ENCODE data around the gene USF1.

USF1 gene

DNA sequence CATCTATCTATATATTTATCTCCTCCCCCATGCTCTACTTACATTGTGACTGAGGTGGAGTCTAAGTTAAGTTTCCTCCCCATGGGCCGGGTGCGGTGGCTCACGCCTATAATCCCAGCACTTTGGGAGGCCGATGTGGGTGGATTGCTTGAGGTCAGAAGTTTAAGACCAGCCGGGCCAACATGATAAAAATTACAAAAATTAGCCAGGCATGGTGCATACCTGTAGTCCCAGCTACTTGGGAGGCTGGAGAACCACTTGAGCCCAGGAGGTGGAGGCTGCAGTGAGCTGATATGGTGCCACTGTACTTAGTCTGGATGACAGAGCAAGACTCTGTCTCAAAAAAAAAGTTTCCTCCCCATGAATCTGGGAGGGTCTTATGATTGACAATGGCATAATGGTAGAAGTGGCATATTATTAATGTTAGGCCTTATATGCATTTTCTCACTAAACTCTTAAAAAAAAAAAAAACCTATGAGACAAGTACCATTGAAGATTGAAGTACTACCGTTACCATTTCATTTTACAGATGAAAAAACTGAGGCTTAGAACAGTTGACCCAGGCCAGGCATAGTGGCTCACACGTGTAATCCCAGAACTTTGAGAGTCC lies 36.1 kb downstream of the USF1 start:
- H3K27me3 ChIP-seq (replicated peaks; ENCODE audit: control insufficient read depth, insufficient read depth, low read length, poor library complexity, severe bottlenecking) = no peaks in the 10 kb centered on the region
- H3K9me3 ChIP-seq (ENCODE audit: control insufficient read depth, low read length) = no peaks in the 10 kb centered on the region
- H3K4me3 ChIP-seq (ENCODE audit: insufficient read depth, low read depth, low read length, poor library complexity, severe bottlenecking) = no peak overlapping the region
- H3K36me3 ChIP-seq (ENCODE audit: control insufficient read depth, insufficient read depth, low read length) = no peaks in the 10 kb centered on the region
- peaks cover 21% of the 10 kb centered on the region for H3K4me1 ChIP-seq (ENCODE audit: control insufficient read depth, insufficient read depth, low read length, poor library complexity, severe bottlenecking)
- no peak overlapping the region for H3K27ac ChIP-seq (ENCODE audit: insufficient read depth, low read length, poor library complexity, severe bottlenecking)
- no peak for DNase-seq

- Histone ChIP-seq H3K27ac (ENCODE audit: insufficient read depth, low read length, poor library complexity, severe bottlenecking) (no peak overlapping the region), H3K36me3 (ENCODE audit: control insufficient read depth, insufficient read depth, low read length) (no peaks in the 10 kb centered on the region), H3K4me3 (ENCODE audit: insufficient read depth, low read depth, low read length, poor library complexity, severe bottlenecking) (no peak overlapping the region), H3K9me3 (ENCODE audit: control insufficient read depth, low read length) (no peaks in the 10 kb centered on the region), H3K27me3 (replicated peaks; ENCODE audit: control insufficient read depth, insufficient read depth, low read length, poor library complexity, severe bottlenecking) (no peaks in the 10 kb centered on the region), H3K4me1 (ENCODE audit: control insufficient read depth, insufficient read depth, low read length, poor library complexity, severe bottlenecking) (peaks cover 18% of the 10 kb centered on the region)
- DNase-seq = no peak
These were observed 36.8 kb downstream of the USF1 start for GRCh38 chr1:161008869-161009510.

- Histone ChIP-seq H3K4me1 (ENCODE audit: control insufficient read depth, insufficient read depth, low read length, poor library complexity, severe bottlenecking) (peaks cover 4% of the 10 kb centered on the region), H3K36me3 (ENCODE audit: control insufficient read depth, insufficient read depth, low read length) (no peaks in the 10 kb centered on the region)
- DNase-seq = no peak
These were observed 38.4 kb downstream of the USF1 start for GRCh38 chr1:161007369-161007768.

DNA sequence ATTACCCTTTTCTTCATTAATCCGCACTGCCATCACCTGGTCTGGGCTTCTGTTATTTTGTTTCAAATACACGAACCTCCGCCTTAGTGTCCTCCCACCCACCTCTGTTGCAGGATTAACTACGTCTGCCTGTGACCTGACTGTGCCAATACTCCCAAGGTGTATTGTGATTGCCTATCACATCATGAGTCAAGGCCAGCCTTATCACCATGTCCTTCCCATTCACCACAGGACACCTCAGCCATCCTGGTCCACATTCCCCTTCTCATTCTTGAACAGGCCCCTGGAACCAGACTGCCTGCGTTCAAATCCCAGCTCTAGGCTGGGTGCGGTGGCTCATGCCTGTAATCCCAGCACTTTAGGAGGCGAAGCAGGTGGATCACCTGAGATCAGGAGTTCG lies 39.2 kb downstream of the USF1 start:
- no peak for DNase-seq
- Histone ChIP-seq H3K4me1 (ENCODE audit: control insufficient read depth, insufficient read depth, low read length, poor library complexity, severe bottlenecking) (no peaks in the 10 kb centered on the region), H3K27ac (ENCODE audit: insufficient read depth, low read length, poor library complexity, severe bottlenecking) (no peak overlapping the region), H3K9me3 (ENCODE audit: control insufficient read depth, low read length) (no peaks in the 10 kb centered on the region), H3K36me3 (ENCODE audit: control insufficient read depth, insufficient read depth, low read length) (no peaks in the 10 kb centered on the region), H3K27me3 (replicated peaks; ENCODE audit: control insufficient read depth, insufficient read depth, low read length, poor library complexity, severe bottlenecking) (no peaks in the 10 kb centered on the region), H3K4me3 (ENCODE audit: insufficient read depth, low read depth, low read length, poor library complexity, severe bottlenecking) (no peak overlapping the region)

More at GRCh38 chr1:161007369-161007768, 38.4 kb downstream of the USF1 start:
- Histone ChIP-seq H3K4me3 (ENCODE audit: insufficient read depth, low read depth, low read length, poor library complexity, severe bottlenecking) (no peak overlapping the region), H3K9me3 (ENCODE audit: control insufficient read depth, low read length) (no peaks in the 10 kb centered on the region), H3K27ac (ENCODE audit: insufficient read depth, low read length, poor library complexity, severe bottlenecking) (no peak overlapping the region), H3K27me3 (replicated peaks; ENCODE audit: control insufficient read depth, insufficient read depth, low read length, poor library complexity, severe bottlenecking) (no peaks in the 10 kb centered on the region)

DNA sequence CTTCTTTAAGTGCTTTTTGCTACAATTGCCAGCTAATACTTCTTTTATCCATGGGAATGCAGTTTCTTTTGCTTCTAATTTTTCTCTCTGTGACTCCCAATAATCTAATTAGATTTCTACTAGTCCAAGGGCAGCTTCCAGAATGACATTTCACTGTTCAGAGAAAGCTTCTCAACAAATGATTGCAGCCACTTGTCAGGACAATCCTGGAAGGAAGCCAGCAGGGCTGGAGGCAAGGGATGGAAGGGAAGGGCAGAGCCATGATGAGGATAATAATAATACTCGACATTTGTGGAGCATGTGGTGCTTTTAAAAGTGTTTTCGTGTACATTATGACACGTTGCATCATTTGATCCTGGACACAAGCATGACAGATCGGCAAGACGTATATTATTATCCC lies 44.3 kb downstream of the USF1 start:
- Histone ChIP-seq H3K27ac (ENCODE audit: insufficient read depth, low read length, poor library complexity, severe bottlenecking) (no peak overlapping the region), H3K4me1 (ENCODE audit: control insufficient read depth, insufficient read depth, low read length, poor library complexity, severe bottlenecking) (peaks cover 5% of the 10 kb centered on the region), H3K4me3 (ENCODE audit: insufficient read depth, low read depth, low read length, poor library complexity, severe bottlenecking) (no peak overlapping the region), H3K9me3 (ENCODE audit: control insufficient read depth, low read length) (no peaks in the 10 kb centered on the region), H3K36me3 (ENCODE audit: control insufficient read depth, insufficient read depth, low read length) (peaks cover 26% of the 10 kb centered on the region), H3K27me3 (replicated peaks; ENCODE audit: control insufficient read depth, insufficient read depth, low read length, poor library complexity, severe bottlenecking) (no peaks in the 10 kb centered on the region)
- DNase-seq = no peak

DNA sequence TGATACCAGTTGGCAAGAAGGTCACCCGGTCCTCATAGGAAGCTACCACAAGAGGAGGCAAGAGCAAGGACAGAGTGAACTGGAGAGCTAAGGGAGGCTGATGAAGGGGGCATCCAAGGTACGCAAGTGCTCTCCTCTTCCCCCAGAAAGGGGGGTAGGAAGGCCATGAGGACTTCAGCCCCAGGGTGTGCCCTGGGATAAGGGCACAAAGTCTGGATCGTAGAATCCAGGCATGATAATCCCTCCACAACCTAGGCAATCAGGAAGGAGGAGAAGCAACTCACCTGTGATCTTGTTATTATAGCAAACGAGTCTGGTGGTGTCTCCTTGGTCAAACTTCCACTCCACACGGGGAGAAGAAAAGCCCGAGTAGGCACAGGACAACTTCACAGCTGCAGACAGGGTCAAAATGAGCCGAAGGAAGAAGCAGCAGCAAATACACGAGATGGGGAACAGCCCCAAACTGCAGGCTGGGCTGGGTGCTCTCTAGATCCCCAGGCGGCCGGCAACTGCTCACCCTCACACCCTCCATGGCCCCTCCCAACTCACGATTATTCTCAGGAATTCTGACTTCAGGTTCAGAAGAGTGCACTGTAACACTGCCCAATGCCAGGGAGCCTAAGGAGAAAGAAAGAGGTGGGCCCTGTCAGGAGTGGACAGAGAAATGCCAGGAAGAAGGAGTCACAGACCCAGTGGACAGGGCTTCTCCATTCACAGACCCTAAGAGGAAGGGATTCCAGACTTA lies 44.9 kb downstream of the USF1 start:
- Histone ChIP-seq H3K4me1 (ENCODE audit: control insufficient read depth, insufficient read depth, low read length, poor library complexity, severe bottlenecking) (peaks cover 5% of the 10 kb centered on the region), H3K4me3 (ENCODE audit: insufficient read depth, low read depth, low read length, poor library complexity, severe bottlenecking) (no peak overlapping the region), H3K9me3 (ENCODE audit: control insufficient read depth, low read length) (no peaks in the 10 kb centered on the region), H3K27ac (ENCODE audit: insufficient read depth, low read length, poor library complexity, severe bottlenecking) (no peak overlapping the region), H3K27me3 (replicated peaks; ENCODE audit: control insufficient read depth, insufficient read depth, low read length, poor library complexity, severe bottlenecking) (no peaks in the 10 kb centered on the region), H3K36me3 (ENCODE audit: control insufficient read depth, insufficient read depth, low read length) (peaks cover 26% of the 10 kb centered on the region)
- no peak for DNase-seq

GRCh38 chr1:160999376-160999775 lies 46.4 kb downstream of the USF1 start:
- peaks cover 26% of the 10 kb centered on the region for H3K36me3 ChIP-seq (ENCODE audit: control insufficient read depth, insufficient read depth, low read length)
- H3K4me1 ChIP-seq (ENCODE audit: control insufficient read depth, insufficient read depth, low read length, poor library complexity, severe bottlenecking) = peaks cover 5% of the 10 kb centered on the region
- no peaks in the 10 kb centered on the region for H3K27me3 ChIP-seq (replicated peaks; ENCODE audit: control insufficient read depth, insufficient read depth, low read length, poor library complexity, severe bottlenecking)
- no peak for DNase-seq
- H3K9me3 ChIP-seq (ENCODE audit: control insufficient read depth, low read length) = no peaks in the 10 kb centered on the region
- H3K27ac ChIP-seq (ENCODE audit: insufficient read depth, low read length, poor library complexity, severe bottlenecking) = no peak overlapping the region
- no peak overlapping the region for H3K4me3 ChIP-seq (ENCODE audit: insufficient read depth, low read depth, low read length, poor library complexity, severe bottlenecking)

- Histone ChIP-seq H3K36me3 (ENCODE audit: control insufficient read depth, insufficient read depth, low read length) (peaks cover 26% of the 10 kb centered on the region), H3K4me3 (ENCODE audit: insufficient read depth, low read depth, low read length, poor library complexity, severe bottlenecking) (no peak overlapping the region), H3K27ac (ENCODE audit: insufficient read depth, low read length, poor library complexity, severe bottlenecking) (no peak overlapping the region), H3K9me3 (ENCODE audit: control insufficient read depth, low read length) (no peaks in the 10 kb centered on the region), H3K27me3 (replicated peaks; ENCODE audit: control insufficient read depth, insufficient read depth, low read length, poor library complexity, severe bottlenecking) (no peaks in the 10 kb centered on the region), H3K4me1 (ENCODE audit: control insufficient read depth, insufficient read depth, low read length, poor library complexity, severe bottlenecking) (peaks cover 5% of the 10 kb centered on the region)
- peak in 1 of 3 donors; percentile 23 for DNase-seq
These were observed 48.3 kb downstream of the USF1 start for GRCh38 chr1:160997323-160998038.

- H3K27me3 ChIP-seq (replicated peaks; ENCODE audit: control insufficient read depth, insufficient read depth, low read length, poor library complexity, severe bottlenecking) = no peaks in the 10 kb centered on the region
These were observed 49.6 kb downstream of the USF1 start for GRCh38 chr1:160996178-160996577.

More at GRCh38 chr1:160996178-160996577, 49.6 kb downstream of the USF1 start:
- Histone ChIP-seq H3K4me1 (ENCODE audit: control insufficient read depth, insufficient read depth, low read length, poor library complexity, severe bottlenecking) (peaks cover 5% of the 10 kb centered on the region), H3K27ac (ENCODE audit: insufficient read depth, low read length, poor library complexity, severe bottlenecking) (no peak overlapping the region), H3K36me3 (ENCODE audit: control insufficient read depth, insufficient read depth, low read length) (peaks cover 26% of the 10 kb centered on the region), H3K4me3 (ENCODE audit: insufficient read depth, low read depth, low read length, poor library complexity, severe bottlenecking) (no peak overlapping the region), H3K9me3 (ENCODE audit: control insufficient read depth, low read length) (no peaks in the 10 kb centered on the region)
- DNase-seq = no peak
